Rectal smooth muscle tissue (tissue), 1 donor: ENCODE data around the gene BAIAP2L1.

Experiments used
- H3K27ac ChIP-seq: one replicate; pipeline ENCODE4 v1.7.0; 2013; ENCODE audit warnings: low read depth, low read length, inconsistent platforms
- H3K27me3 ChIP-seq: one replicate; pipeline ENCODE4 v1.7.0; 2013; ENCODE audit warnings: low read length; ENCODE audit not compliant: control insufficient read depth, insufficient read depth
- H3K36me3 ChIP-seq: one replicate; pipeline ENCODE4 v1.7.0; 2013; ENCODE audit warnings: low read length; ENCODE audit not compliant: control insufficient read depth, insufficient read depth
- H3K4me1 ChIP-seq: one replicate; pipeline ENCODE4 v1.7.0; 2013; ENCODE audit warnings: low read length; ENCODE audit not compliant: control insufficient read depth, insufficient read depth
- H3K4me3 ChIP-seq: one replicate; pipeline ENCODE4 v1.7.0; 2013; ENCODE audit warnings: low read length
- H3K9ac ChIP-seq: one replicate; pipeline ENCODE4 v1.7.0; 2013; ENCODE audit warnings: low read length

Gene BAIAP2L1

DNA sequence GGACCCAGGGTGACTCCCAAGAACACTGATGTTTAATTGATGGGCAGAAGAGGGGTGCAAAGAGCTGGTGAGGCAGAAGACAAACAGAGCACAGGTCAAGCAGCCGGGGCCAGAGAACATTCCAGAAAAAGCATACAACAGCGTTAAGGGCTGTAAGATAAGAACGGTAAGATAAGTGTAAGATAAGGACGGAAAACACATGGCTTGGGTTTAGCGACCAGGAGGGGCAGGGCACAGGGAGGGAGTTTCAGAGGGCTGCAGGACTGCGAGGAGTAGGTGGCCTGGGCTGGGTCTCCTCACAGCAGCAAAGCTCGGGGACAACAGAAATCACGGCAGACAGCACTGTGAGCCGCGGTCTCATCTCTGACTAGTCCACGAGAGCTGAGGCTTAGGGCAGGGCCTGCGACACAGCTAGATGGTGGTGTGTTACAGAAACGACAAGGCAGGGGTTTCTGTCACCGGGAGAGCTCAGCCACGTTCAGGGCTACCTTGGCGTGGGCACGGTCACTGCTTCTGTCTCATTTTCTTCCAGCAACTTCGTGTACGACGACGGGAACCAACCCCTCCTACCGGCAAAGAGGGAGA, 94.8 kb downstream of the BAIAP2L1 start:
- H3K27me3 ChIP-seq, result no peaks in the 10 kb centered on the region
- no peak overlapping the region for H3K9ac ChIP-seq
- H3K27ac ChIP-seq, result no peak overlapping the region
- no peak overlapping the region for H3K4me3 ChIP-seq
- peaks cover 23% of the 10 kb centered on the region for H3K36me3 ChIP-seq
- H3K4me1 ChIP-seq, result no peaks in the 10 kb centered on the region

DNA sequence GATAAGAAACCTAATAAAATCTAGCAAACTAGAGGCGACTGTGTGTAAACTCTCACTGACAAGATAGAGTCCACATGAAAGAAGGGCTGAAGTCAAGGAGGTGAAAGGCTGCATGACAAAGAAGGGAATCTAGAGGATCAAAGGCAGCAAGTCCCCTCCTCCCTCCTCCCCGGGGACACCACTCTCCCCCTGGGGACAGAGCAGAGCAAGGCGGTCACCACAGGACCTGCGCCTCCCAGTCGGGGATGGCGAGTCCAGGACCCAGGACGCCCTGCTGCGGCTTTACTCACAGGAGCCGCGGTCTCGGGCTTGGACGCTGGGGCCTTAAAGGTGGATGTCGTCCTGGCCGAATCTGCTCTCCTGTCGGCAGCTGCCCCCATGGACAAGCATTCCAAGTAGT, 97.0 kb downstream of the BAIAP2L1 start:
- H3K36me3 ChIP-seq, result peaks cover 22% of the 10 kb centered on the region

GRCh38 chr7:98303176-98303865, 97.6 kb downstream of the BAIAP2L1 start:
- H3K36me3 ChIP-seq, result peaks cover 20% of the 10 kb centered on the region
- no peaks in the 10 kb centered on the region for H3K4me1 ChIP-seq
- no peak overlapping the region for H3K9ac ChIP-seq
- no peaks in the 10 kb centered on the region for H3K27me3 ChIP-seq
- no peak overlapping the region for H3K4me3 ChIP-seq
- H3K27ac ChIP-seq, result no peak overlapping the region

More for the DNA sequence above, 97.0 kb downstream of the BAIAP2L1 start:
- Histone ChIP-seq H3K27me3 (no peaks in the 10 kb centered on the region), H3K9ac (no peak overlapping the region), H3K4me1 (no peaks in the 10 kb centered on the region), H3K4me3 (no peak overlapping the region), H3K27ac (no peak overlapping the region)

DNA sequence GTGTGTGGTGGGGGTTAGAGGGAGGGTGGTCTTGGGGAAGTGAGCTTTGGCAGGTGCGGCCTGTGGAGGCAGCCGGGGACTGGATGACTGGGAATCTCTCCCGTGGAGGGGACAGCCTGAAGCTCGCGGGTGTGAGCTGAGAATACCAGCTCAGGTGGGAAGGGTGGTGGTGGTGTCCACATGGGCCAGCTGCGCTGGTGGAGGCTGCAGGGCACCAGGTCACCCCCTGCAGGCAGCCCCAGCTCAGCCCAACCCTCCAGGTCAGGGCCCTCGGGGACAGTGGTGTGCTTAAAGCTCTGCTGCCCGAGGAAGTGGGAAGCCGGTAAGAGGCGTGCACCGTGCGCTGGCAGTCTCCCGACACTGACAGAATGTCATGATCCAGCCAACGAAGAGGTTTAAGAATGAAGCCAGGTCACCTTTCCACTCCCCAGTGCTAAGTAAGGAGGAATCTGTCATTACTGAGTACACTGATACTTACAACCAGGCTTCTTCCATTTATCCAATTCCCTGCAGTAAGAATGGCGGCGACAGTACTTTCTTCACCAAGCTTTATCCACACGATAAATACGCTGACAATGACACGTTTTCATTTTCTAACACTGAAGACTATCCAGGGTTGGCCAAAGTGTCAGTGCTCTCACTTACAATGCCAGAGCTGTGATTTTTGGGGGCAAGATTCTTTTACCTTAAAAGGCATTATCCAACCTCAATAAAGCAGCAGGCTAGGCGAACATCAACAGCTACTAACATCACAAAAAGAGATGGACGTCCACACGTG, 99.0 kb downstream of the BAIAP2L1 start:
- H3K9ac ChIP-seq, result no peak overlapping the region
- no peak overlapping the region for H3K27ac ChIP-seq
- no peaks in the 10 kb centered on the region for H3K27me3 ChIP-seq
- peaks cover 10% of the 10 kb centered on the region for H3K36me3 ChIP-seq
- H3K4me3 ChIP-seq, result no peak overlapping the region
- H3K4me1 ChIP-seq, result no peaks in the 10 kb centered on the region

DNA sequence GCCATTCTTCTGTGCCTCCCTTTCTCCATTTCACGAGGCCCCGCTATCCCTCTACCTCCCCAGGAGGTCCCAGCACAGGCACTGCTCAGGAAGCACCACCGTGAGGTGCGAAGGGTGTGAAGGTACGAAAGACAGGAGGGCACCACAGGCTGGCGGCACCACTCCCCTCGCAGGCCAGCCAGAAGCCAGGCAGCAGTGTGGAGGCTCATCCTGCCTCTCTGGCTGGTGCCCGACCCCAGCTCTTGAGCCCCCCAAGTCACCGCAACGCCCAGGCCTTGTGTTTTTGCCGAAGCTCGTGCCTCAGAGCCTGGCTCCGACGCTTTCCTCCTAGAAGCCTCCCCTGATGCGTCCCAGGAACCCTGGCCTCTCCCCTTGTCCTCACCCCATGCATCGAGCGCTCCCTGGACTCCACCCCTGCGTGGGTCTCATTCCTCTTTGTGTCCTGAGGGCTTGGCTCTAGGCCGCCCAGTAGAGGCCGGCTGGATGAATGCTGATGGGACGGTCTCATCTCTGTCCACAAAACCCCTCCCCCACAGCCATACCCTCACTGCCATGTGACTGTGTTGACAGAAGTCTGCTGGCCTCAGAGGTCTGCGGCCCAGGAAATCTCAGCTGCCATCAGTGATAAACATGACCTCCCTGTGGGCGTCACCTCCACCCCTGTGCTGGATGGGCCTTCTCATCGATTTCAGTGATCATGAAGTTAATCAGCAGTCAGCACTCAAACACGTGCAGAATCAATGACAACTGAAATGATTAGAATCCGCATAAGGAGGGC, 100.1 kb downstream of the BAIAP2L1 start:
- Histone ChIP-seq H3K9ac (no peak overlapping the region), H3K27me3 (no peaks in the 10 kb centered on the region), H3K4me1 (no peaks in the 10 kb centered on the region), H3K36me3 (peaks cover 5% of the 10 kb centered on the region), H3K4me3 (no peak overlapping the region), H3K27ac (no peak overlapping the region)

DNA sequence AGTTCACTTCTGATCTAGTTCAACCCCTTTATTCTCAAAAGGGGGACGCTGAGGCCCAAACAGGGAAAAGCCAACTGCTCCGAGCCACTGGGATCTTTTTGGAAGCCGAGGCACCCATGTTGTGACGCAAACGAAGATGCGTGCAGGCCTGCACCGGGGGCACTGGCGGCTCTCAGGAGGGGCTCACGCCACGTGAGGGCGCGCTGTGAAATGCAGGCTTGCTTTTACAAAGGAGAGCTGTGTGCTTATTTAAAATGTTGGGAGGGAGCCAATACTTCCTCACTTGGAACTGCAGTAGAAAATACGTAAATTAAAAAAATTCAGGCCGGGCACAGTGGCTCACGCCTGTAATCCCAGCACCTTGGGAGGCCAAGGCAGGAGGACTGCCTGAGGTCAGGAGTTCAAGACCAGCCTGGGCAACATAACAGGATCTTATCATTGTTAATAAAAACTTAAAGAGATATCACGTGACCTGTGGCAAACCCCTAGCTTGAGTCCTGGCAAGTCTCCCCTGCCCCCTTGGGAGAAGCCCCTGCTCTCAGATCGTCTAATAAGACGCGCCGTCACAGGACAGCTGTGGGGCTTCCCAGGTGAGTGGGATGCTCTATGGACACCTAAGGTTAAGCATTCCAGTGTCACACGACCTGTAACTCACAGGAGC, 103.1 kb downstream of the BAIAP2L1 start:
- H3K27me3 ChIP-seq, result no peaks in the 10 kb centered on the region
- no peak overlapping the region for H3K27ac ChIP-seq
- H3K9ac ChIP-seq, result no peak overlapping the region
- peaks cover 17% of the 10 kb centered on the region for H3K36me3 ChIP-seq
- no peak overlapping the region for H3K4me3 ChIP-seq
- no peaks in the 10 kb centered on the region for H3K4me1 ChIP-seq

GRCh38 chr7:98296833-98297232, 104.1 kb downstream of the BAIAP2L1 start:
- H3K9ac ChIP-seq, result no peak overlapping the region
- H3K27me3 ChIP-seq, result no peaks in the 10 kb centered on the region
- peaks cover 20% of the 10 kb centered on the region for H3K36me3 ChIP-seq
- H3K4me3 ChIP-seq, result no peak overlapping the region
- no peak overlapping the region for H3K27ac ChIP-seq
- H3K4me1 ChIP-seq, result no peaks in the 10 kb centered on the region

DNA sequence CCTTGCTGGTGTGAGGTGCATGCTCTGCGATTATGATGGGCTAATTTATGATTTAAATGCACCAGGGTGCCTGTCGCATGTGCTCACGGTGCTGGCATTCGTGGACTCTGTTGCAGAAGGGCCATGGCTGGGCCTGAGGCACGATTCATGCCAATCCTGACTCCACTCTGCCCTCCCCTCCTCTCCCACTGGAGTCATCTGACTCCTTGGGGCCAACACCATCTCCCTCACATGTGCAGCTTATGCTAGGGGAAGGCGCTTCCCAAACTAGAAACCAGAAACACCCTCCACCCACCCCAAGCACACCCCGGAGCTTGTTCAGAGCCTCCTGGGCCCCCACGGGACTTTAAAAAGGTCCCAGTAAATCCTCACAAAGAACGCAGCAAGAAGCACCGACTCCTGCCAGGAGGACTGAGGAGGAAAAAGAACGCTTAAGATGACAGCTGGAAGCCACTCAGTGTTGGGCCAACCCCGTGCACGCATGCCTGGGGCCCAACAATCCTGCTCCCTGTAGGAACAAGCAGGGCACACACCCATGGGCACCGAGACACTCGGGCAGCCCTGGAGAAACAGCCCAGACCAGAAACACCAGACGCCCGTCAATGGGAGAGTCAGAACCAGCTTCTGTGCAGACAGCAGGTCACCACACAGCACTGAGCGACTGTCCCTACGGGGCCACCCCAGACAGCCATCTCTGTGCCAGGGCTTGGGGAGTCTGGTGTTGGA, 105.3 kb downstream of the BAIAP2L1 start:
- no peak overlapping the region for H3K27ac ChIP-seq
- H3K36me3 ChIP-seq, result peaks cover 26% of the 10 kb centered on the region
- H3K9ac ChIP-seq, result peak overlapping the region; percentile 17

DNA sequence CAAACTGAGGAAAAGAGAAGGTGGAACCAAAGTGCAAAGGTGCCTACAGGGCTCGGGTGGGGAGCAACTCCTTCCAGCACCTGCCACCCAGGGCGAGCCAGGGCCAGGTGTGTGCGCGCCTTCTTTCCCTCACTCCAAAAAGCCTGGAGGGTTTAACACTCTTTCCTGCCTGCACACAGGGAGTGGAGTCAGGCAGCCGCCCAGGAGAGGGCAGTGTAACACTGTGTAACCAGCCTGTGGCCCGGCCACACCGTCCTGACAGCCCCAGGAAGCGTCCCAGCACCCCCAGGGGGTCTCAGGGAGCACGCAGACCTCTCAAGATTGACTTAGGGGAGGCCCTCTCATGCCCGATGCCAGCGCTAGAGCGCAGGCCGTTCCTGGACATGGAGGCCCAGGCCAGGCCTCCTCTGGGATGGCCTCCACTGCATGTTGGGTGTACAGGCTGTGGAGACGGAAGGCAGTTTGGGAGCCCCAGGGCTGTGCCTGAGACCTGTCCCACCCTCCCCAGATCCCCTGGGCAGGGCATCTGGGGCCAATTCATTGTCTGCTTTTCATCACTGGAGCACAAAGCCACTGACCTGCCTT, 106.0 kb downstream of the BAIAP2L1 start:
- Histone ChIP-seq H3K4me3 (no peak overlapping the region), H3K27me3 (no peaks in the 10 kb centered on the region), H3K4me1 (no peaks in the 10 kb centered on the region), H3K9ac (no peak overlapping the region), H3K27ac (no peak overlapping the region), H3K36me3 (peaks cover 26% of the 10 kb centered on the region)

More for the DNA sequence above, 105.3 kb downstream of the BAIAP2L1 start:
- Histone ChIP-seq H3K4me1 (no peaks in the 10 kb centered on the region), H3K4me3 (no peak overlapping the region), H3K27me3 (no peaks in the 10 kb centered on the region)

DNA sequence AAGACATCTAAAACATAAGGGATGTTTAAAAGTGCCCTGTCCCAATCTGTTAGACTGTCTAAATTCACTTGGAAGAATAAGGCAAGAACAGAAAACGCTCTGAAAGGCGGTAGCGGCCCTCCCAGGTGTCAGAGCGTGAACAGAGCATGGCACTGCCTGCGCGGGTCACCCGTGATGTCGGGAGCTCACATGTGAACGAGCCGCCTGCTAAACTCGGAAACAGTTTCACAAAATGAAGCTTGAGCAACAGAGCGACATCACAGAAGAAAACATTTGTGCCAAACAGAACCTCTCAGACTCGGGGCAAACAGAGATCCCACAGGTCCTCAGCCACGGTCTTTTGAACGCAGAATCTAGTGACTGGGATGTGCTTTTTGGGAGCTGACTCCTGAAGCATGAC, 106.6 kb downstream of the BAIAP2L1 start:
- no peak overlapping the region for H3K4me3 ChIP-seq
- no peaks in the 10 kb centered on the region for H3K4me1 ChIP-seq
- H3K36me3 ChIP-seq, result peaks cover 26% of the 10 kb centered on the region
- H3K27me3 ChIP-seq, result no peaks in the 10 kb centered on the region
- no peak overlapping the region for H3K27ac ChIP-seq
- no peak overlapping the region for H3K9ac ChIP-seq

DNA sequence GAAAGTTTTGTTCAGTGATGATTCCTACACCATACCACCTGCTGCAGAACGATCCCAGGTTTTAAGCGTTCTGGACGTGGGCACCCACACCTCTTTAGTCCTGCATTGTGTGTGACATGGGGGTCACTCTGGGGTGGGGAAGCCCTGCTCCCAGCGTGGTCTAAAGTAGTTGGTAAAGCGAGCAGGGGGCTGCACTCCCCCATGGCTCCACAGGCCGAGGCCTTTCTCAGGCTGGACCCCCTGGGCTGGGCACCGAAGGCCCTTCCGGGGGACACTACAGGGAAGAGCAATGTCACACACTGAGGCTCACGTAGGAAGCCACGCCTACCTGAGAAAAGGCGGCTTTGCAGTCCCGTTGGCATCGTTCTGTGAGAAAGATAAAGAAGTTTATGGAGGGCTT, 107.1 kb downstream of the BAIAP2L1 start:
- H3K9ac ChIP-seq, result no peak overlapping the region
- peaks cover 28% of the 10 kb centered on the region for H3K36me3 ChIP-seq
- H3K27ac ChIP-seq, result no peak overlapping the region
- H3K4me3 ChIP-seq, result no peak overlapping the region
- no peaks in the 10 kb centered on the region for H3K4me1 ChIP-seq
- no peaks in the 10 kb centered on the region for H3K27me3 ChIP-seq
